NCI-H2081 (cell line): Measurements from ENCODE around the gene PAGE2B.
"Not testable (repeated sequence)": the region's sequence is repeated elsewhere in the genome, so short reads cannot be mapped to it uniquely, and the experiment has no call there.

ENCODE experiments used
- DNase-seq, 2 experiments: peaks; one replicate each; lab custom pipeline; 2025; lab: John Stamatoyannopoulos, UW

The PAGE2B gene

GRCh38 chrX:55109306-55109705, 34.5 kb downstream of the PAGE2B start:
- DNase-seq = no peak

- no peak for DNase-seq
Observed at GRCh38 chrX:55111578-55112254, 36.9 kb downstream of the PAGE2B start.

- DNase-seq = not testable (repeated sequence)
Observed at GRCh38 chrX:55116589-55116988, 41.8 kb downstream of the PAGE2B start.

GRCh38 chrX:55118574-55118973, 43.7 kb downstream of the PAGE2B start:
- DNase-seq = no peak

- DNase-seq = no peak
Observed at GRCh38 chrX:55119271-55119670, 44.4 kb downstream of the PAGE2B start.

- DNase-seq = no peak
Observed at GRCh38 chrX:55119712-55120111, 44.9 kb downstream of the PAGE2B start.

- no peak for DNase-seq
Observed at GRCh38 chrX:55120761-55121358, 46.0 kb downstream of the PAGE2B start.

GRCh38 chrX:55123900-55124299, 49.1 kb downstream of the PAGE2B start:
- no peak for DNase-seq

- DNase-seq = no peak
Observed at GRCh38 chrX:55127692-55128091, 52.9 kb downstream of the PAGE2B start.
